Mucosa of gallbladder (tissue), 1 donor: ENCODE measurements around the gene NUBP1. TPM values are rescaled to one million over a fixed set of nuclear protein-coding genes. Genes with fewer than 3 reads are reported as not detected.

ENCODE experiments used
- DNase-seq: peaks from one replicate; pipeline ENCODE4 v3.0.0-alpha.2; 2020; ENCODE audit warnings: low spot score
- total RNA-seq: library from RNA; stranded (reverse); gene quantifications from one replicate; pipeline ENCODE4 v1.2.1, GENCODE V29; 2021
- donor health status: DM: no; HTN: no; CAD: no.

The NUBP1 gene
- total RNA-seq, 1 donor from 2014 or later = 27.2 TPM

- no peak for DNase-seq
Measured at GRCh38 chr16:10806698-10807097, 63.1 kb downstream of the NUBP1 start.

- no peak for DNase-seq
Measured at GRCh38 chr16:10808218-10808617, 64.6 kb downstream of the NUBP1 start.

- no peak for DNase-seq
Measured at GRCh38 chr16:10808850-10809249, 65.2 kb downstream of the NUBP1 start.

GRCh38 chr16:10809706-10810105 lies 66.1 kb downstream of the NUBP1 start:
- DNase-seq = no peak

GRCh38 chr16:10812312-10813098 lies 68.9 kb downstream of the NUBP1 start:
- no peak for DNase-seq

GRCh38 chr16:10813099-10813455 lies 69.4 kb downstream of the NUBP1 start:
- DNase-seq = no peak

- DNase-seq = no peak
Measured at GRCh38 chr16:10817514-10817913, 73.9 kb downstream of the NUBP1 start.

- no peak for DNase-seq
Measured at GRCh38 chr16:10817963-10818941, 74.6 kb downstream of the NUBP1 start, which contains the start of gene TVP23A. TVP23A (minus strand) TSS chr16:10818794; CDS start chr16:10818493, 301 bp downstream.

Other genes with a start within 250 kb of the NUBP1 start
- gene EMP2, start 163.2 kb upstream of the NUBP1 start, total RNA-seq = 38.3 TPM
- not detected for gene TEKT5, start 48.9 kb upstream of the NUBP1 start, total RNA-seq
- 0.52 TPM for gene TVP23A, start 75.0 kb downstream of the NUBP1 start, total RNA-seq
- 26.9 TPM for gene CIITA, start 133.4 kb downstream of the NUBP1 start, total RNA-seq
- gene DEXI, start 198.6 kb downstream of the NUBP1 start, total RNA-seq = 41.3 TPM
- gene CLEC16A, start 200.7 kb downstream of the NUBP1 start, total RNA-seq = 27.6 TPM